ENCODE measurements around the gene CLPTM1L.

CLPTM1L gene

GRCh38 chr5:1325870-1326531 is 18.9 kb downstream of the CLPTM1L start:
- peak; percentile 59 for DNase-seq (ENCODE audit: low read depth)

DNA sequence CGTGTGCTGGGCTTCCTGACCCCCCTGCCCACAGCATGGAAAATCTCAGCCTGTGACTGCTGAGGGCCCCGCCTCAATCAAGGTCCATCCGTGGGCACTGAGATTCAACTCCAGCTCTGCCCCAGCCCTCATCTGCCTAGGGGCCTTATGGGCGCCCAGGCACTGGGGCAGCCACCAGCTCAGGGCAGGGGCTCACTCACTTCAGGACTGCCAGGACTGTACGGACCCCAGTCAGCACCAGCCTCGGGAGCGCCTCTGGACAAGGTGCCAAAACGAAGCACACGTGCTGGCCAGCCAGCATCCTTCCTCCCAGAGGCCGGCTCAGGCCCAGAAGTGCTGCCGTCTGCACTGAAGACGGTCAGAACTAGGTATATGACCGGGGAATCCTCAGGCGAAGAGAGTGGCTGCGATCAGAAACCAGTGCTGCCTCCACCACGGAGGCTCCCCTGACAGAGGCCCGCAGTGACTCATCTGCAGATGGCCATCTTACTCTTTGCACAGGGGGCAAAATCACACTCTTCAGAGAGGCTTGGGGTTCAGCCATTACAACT is 19.6 kb downstream of the CLPTM1L start:
- DNase-seq (ENCODE audit: low read depth) = no peak

- DNase-seq (ENCODE audit: low read depth) = no peak
Observed at GRCh38 chr5:1324719-1325190, 20.1 kb downstream of the CLPTM1L start.

- DNase-seq (ENCODE audit: low read depth) = no peak
Observed at GRCh38 chr5:1324301-1324700, 20.6 kb downstream of the CLPTM1L start.

- DNase-seq (ENCODE audit: low read depth) = no peak
Observed at GRCh38 chr5:1323803-1324173, 21.1 kb downstream of the CLPTM1L start.

DNA sequence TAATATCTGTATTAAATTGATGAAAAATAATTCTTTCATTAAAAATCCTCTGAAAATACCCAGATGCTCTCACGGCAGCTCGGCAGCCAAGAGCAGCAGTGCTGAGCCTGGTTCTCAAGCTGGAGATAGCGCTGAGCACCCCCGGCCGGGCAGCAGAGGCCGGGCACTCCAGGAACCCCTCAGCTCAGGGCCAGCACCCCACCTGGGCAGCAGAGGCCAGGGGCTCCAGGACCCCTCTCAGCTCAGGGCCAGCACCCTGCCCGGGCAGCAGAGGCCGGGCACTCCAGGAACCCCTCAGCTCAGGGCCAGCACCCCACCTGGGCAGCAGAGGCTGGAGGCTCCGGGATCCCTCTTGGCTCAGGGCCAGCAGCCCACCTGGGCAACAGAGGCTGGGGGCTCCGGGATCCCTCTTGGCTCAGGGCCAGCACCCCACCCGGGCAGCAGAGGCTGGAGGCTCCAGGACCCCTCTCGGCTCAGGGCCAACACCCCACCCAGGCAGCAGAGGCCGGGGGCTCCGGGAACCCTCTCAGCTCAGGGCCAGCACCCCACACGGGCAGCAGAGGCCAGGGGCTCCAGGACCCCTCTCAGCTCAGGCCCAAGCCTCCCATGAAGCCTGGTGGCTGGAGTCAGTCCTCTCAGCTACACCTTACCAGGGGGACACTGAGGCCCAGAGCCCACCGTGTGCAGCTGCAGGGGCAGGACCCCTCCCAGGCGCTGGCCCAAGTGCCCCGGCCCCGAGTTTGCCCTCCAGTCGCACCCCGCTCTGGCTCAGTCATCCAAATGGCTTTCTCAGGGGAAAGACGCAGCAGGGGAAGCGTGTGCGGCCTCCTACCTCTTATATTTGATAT is 21.7 kb downstream of the CLPTM1L start:
- no peak for DNase-seq (ENCODE audit: low read depth)

- no peak for DNase-seq (ENCODE audit: low read depth)
Observed at GRCh38 chr5:1322036-1322900, 22.6 kb downstream of the CLPTM1L start.

DNA sequence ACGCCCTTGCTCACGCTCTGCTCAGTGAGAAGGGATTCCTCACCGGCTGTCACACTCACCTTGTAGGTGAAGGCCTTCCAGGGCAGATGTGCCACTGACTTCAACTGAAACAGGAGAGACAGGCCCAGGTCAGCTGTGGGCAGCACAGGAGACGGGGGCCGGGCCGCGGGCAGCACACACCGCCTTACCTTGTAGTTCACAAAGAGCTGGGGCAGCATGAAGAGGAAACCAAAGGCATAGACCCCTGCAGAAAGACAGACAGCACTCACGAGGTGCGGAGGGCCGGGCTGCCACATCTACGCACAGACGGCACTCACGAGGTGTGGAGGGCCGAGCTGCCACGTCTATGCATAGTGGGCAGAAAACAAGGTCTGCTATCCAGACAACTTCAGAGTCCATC is 23.3 kb downstream of the CLPTM1L start:
- DNase-seq (ENCODE audit: low read depth) = no peak

GRCh38 chr5:1320436-1321344 is 24.2 kb downstream of the CLPTM1L start:
- DNase-seq (ENCODE audit: low read depth) = no peak

- no peak for DNase-seq (ENCODE audit: low read depth)
Observed at GRCh38 chr5:1319436-1320256, 25.3 kb downstream of the CLPTM1L start.

GRCh38 chr5:1318659-1319251 is 26.1 kb downstream of the CLPTM1L start:
- DNase-seq (ENCODE audit: low read depth) = no peak

- DNase-seq (ENCODE audit: low read depth) = no peak
Observed at GRCh38 chr5:1317921-1318565, 26.9 kb downstream of the CLPTM1L start.

- no peak for DNase-seq (ENCODE audit: low read depth)
Observed at GRCh38 chr5:1316588-1317340, 28.1 kb downstream of the CLPTM1L start.

DNA sequence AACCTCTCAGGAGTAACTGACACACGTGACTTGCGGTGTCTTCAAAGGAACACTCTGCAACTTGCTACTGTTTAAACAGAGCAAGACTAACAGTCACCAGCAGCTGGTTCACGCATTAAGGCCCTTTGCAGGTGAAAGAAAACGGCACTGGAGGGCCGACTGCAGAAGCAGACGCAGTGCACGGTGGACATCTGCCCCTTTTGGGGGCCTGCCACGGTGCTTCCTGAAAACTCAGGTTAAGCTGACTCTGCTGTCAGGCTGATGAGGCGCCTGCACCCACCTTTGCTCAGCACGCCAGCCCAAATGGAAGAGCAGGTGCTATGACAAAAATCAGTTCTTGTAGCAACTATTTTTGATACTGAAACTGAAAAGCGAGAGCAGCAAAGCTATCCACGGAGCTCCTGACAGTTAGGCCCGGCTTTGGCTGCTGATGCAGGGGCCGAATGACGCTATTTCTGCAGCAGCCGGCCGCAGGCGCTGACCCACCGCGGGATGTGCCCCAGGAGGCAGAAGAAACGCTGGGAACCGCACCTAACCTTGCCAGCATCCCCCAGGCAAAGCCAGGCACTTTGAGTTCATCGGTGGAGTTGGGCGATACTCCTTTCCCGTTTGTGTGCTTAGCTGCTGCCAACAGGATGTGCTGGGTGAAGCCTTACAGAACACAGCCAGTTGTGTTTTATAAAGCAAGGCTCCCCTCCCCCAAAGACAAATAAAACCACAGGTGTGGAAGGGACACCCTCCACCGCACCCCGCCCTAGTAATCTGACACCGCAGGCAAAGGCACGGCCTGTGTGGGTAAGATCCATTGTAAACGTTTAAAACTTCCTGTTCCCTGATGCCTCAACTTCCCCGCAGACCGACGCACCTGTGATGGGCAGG is 29.0 kb downstream of the CLPTM1L start:
- DNase-seq (ENCODE audit: low read depth) = no peak

DNA sequence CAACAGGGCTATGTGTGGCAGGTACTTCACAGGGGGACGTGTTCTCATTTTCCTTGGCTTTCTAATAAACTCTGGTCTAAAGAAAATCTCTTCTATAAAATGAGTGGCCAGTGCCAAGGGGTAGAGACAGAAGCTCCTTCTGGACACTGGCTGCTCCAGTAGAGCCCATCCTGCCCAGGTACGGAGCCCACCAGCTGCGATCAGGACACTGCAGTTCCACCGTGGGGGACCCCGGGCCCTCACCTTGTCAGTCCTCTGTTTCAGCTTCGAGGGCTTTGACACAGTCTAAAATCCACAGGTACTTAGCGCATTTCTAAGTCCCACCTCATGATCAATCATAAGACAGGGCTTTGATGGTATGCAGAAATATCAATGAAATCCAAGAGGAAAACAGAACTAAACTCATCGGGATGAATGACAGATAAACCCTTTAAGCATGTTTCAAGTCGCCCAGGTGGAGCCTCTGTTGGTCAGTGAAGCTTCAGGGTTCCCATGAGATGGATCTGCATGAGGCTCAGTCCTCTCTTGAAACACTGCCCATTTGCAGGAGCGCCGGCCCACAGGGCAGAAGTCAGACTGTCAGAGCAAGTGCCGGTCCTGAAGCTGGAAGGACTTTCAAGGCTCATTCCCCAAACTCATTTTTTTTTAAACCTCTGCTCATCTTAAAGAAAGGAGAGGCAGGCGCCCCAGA is 29.7 kb downstream of the CLPTM1L start:
- no peak for DNase-seq (ENCODE audit: low read depth)

DNA sequence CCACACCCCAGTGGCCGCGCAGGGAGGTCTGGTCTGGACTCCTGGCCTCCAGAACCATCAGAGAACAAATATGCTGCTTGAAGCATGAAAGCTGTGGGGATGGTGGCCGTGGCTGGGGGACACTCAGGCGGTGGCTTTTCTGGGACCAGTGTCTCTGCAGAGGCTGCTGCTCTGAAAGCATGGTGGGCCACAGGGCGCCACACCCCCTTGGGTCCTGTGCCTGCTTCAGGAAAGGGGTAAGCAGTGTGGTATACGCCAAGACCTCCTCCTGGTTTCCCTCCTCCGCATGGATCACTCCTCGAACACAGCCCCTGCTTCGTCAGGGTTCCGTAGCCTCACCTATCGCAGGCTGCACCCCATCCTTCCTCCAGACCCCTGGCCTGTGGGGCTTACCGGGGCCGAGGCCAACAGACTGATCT is 30.3 kb downstream of the CLPTM1L start:
- no peak for DNase-seq (ENCODE audit: low read depth)

Measured in GM04504 (cell line).